GM18502 (cell line): ENCODE results near the gene TMPRSS3.

Source experiments
- ATAC-seq: cut with Tn5 transposase; IDR thresholded peaks from one replicate; pipeline ENCODE4 v1.9.1; 2021; ENCODE audit warnings: mild to moderate bottlenecking; ENCODE audit not compliant: unreplicated experiment, poor library complexity

Gene TMPRSS3

GRCh38 chr21:42391297-42391696 is 4.6 kb downstream of the TMPRSS3 start:
- ATAC-seq = no peak

GRCh38 chr21:42390696-42391095 is 5.2 kb downstream of the TMPRSS3 start:
- ATAC-seq = no peak

GRCh38 chr21:42390193-42390592 is 5.7 kb downstream of the TMPRSS3 start:
- no peak for ATAC-seq

GRCh38 chr21:42389449-42389835 is 6.4 kb downstream of the TMPRSS3 start:
- ATAC-seq = no peak

DNA sequence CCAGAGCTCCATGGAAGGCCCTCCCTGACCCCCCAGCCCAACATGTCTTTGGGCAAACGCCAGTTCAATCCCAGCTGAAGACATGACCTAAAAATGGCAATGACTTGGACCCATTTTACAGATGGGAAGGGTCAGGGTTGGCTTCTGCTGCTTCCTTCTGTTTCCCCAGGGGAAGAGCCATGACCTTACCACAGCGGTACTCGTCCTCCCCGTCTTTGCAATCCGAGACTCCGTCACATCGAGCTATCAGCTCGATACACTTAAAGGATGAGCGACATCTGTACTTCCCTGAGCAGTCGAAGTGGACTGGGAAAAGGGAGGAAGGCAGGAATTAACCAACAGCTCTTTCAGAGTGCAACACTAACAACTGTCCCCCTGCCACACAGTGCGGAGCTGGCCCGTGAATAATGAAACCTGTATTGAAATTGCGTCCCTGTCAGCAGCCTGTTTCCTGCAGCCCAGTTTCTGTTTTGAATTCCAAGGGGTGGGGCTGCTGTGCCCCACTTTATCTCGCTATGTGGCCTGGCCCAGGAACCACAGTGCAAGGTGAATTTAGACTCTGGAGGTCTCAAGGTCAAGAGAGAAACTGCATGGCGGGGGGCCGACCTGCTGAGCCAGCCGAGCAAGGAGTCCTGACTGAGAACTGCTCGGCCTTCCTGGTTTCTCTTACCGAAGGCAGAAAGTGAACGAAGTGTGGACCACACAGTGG is 7.0 kb downstream of the TMPRSS3 start:
- ATAC-seq = no peak

- no peak for ATAC-seq
These were observed 8.0 kb downstream of the TMPRSS3 start for GRCh38 chr21:42387843-42388340.

DNA sequence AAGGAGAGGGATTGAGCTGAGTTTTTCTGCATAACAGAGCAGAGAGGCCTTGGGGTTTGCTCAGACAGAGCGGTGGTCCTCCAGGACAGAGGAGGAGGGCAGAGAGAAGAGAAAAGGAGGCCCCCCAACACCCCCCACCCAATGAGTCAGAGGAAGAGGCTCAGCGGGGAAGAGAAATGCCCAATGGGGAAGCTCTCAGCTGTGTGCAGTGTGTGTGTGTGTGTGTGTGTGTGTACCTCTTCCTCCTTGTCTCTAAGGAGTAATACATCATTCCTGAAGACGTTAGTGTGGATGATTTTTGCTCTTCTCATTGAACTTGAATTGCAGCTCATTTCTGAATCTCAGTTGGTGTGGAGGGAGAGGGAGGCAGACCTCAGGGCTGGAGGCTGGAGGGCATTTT is 8.7 kb downstream of the TMPRSS3 start:
- no peak for ATAC-seq

- no peak for ATAC-seq
These were observed 9.7 kb downstream of the TMPRSS3 start for GRCh38 chr21:42386034-42386591.

DNA sequence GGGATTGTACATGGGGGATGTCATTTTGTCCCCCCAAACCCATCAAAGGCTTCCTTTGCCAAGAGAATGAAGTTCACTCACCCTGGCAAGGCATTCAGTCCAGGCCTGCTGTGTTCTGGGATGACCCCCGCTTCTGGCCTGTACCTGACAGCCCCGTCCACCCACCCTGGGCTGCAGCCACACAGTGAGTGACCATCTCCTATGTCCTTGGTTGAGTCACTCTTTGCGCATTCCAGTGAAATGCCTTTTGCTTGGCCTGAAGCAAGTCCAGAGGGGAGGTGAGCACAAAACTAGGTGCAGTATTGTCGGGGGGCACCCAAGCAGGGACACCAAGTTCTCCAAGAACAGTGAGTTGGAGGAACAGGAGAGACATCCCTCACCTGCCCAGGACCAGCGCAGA is 10.2 kb downstream of the TMPRSS3 start:
- ATAC-seq = no peak

DNA sequence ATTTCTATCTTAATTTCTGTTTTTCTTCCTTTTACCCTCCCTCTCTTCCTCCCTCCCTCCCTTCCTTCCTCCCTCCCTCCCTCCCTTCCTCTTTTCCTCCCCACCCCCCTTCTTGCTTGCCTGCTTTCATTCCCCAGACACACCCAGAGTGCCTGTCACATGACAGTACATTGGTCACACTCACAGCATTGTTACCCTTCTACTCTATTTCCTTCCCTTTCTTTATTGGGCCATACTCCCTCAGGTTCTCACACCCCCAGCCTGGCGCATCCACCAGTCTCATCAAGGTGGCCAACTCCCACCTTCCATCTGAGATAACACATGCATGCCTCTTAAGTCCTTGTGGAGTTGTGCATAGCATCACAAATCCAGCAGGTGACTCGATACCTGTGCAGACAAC is 10.9 kb downstream of the TMPRSS3 start:
- ATAC-seq = no peak

DNA sequence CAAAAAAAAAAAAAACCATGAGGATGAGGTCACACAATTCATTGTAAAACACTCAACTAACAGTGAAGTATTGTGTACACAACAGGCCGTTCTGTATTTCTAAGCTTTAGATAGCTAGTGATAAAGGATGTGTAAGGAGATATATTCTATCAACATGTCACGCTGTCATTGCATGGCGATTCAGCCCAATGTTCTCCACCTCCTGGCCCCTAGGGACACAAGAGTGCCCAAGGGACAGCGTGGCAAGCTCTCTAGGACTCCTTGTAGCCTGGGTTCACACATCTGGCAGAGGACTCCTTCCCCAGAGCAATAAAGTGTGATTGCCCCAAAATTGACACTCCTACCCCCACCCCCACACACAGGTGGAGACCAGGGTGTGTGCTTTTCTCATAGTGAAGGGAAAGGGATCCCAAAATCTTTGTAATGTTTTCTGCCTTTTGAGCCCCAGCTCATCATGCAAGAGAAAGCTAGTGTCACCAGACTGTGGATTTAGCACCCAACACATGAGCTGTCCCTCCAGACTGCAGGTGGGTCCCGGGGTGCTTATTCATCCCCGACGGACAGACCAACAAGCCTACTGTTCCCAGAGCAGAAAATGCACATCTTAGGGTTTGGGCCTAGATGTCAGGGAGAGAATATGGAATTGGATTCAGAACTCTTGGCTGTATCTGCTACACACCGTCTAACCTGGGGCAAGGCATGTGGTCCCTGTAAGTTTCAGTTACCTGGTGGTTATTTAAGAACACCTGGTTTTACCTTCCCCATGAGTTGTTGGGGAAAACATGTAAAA is 11.5 kb downstream of the TMPRSS3 start:
- no peak for ATAC-seq

GRCh38 chr21:42383331-42383730 is 12.5 kb downstream of the TMPRSS3 start:
- no peak for ATAC-seq

DNA sequence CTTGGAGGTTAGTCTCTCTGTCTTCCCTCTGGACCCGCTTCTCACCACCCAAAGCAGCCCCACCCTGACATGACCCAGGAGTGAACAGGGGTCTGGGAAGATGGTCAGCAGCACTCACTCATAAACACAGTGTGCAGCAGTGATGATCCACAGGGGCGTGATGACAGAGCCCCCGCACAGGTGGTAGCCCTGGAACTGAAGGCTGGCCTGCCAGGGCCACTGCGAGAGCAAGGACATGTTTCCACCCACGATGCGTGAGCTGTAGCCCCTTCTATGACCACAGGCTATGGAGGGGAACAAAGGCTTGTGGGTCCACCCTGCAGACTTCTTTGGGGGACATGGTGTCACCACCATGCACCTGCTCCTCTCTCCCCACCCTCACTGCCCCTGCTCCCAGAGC is 12.9 kb downstream of the TMPRSS3 start:
- no peak for ATAC-seq

DNA sequence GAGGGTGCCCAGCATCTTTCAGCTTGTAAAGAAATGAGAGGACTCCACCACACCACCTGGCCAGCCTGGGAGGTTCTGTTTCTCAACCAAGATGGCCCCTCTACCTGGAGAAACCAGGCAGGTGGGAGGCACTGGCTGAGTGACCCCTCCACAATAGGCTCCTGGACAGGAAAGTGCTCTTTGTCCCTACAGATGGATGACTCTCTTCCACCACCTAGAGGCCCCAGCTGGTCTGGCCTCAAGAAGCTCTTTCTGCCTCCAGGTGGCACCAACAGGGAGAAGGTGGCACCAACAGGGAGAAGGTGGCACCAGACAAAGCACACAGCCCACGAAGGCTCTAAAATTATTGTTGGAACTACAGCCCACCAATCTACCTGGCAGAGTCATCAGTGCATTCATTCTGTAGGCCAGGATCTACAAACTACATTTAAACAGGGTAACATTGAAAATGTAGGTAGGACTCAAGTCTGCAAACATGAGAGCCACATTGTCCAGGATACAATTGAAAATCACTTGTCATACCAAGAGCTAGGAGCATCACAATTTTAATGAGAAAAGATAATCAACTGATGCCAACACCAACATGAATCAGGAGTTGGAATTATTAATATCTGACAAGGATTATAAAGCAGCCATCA is 14.4 kb downstream of the TMPRSS3 start:
- ATAC-seq = no peak

GRCh38 chr21:42379426-42380215 is 16.2 kb downstream of the TMPRSS3 start:
- no peak for ATAC-seq

- no peak for ATAC-seq
These were observed 17.4 kb downstream of the TMPRSS3 start for GRCh38 chr21:42378418-42378817.

DNA sequence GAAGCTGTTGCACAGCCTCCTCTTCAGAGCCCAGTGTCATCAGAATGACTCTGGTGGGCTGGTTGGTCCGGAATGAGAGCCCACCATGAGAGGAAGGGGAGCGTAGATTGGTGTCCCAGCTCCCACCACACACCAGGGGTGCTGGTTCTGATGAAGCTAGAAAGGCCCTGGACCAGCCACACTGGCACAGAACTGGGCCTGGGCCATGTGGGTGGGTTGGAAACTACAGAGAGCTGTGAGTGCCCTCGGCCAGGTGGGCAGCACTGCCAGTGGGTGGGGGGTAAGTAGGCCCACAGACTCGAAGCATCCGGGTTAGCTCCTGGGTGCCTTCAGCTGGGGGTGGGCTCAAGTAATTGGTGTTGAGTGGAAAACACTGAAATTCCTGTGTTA is 17.9 kb downstream of the TMPRSS3 start:
- no peak for ATAC-seq

DNA sequence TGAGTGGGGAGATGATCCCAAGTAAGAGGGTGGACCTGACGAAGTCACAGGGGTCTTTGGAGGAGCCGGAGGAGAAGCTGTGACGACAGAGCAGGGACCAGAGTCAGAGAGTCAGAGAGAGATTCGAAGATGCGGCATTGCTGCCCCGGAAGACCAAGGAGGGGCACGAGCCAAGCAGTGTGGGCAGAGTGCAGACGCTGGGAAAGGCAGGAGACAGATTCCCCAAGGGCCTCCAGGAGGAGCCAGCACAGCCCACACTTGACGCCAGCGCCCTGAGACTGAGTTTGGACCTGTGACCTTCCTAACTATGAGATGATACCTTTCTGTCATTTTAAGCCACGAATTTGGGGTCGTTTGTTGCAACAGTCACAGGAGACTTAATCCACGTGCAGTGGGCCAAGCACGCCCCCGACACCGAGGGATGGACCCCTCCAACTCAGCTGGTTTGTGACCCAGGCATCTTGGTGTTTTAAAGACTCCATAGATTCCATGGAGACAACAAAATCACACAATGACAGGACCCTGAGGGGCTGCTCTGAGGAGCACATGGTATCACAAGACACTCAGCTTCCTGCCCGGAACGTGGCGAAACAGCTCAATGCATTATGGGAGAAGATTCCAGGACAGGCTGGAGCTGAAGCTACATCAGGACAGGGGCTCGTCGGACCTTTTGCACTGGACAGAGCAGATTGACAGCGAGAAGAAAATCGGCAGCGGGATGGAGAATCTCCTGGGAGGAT is 18.5 kb downstream of the TMPRSS3 start:
- no peak for ATAC-seq

- no peak for ATAC-seq
These were observed 19.4 kb downstream of the TMPRSS3 start for GRCh38 chr21:42376338-42376982.
